Measurements from ENCODE around the gene CALML5. TPM values are rescaled to one million over a fixed set of nuclear protein-coding genes. Genes with fewer than 3 reads are reported as not detected.

CALML5 gene, protein sequence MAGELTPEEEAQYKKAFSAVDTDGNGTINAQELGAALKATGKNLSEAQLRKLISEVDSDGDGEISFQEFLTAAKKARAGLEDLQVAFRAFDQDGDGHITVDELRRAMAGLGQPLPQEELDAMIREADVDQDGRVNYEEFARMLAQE
- total RNA-seq = not detected

DNA sequence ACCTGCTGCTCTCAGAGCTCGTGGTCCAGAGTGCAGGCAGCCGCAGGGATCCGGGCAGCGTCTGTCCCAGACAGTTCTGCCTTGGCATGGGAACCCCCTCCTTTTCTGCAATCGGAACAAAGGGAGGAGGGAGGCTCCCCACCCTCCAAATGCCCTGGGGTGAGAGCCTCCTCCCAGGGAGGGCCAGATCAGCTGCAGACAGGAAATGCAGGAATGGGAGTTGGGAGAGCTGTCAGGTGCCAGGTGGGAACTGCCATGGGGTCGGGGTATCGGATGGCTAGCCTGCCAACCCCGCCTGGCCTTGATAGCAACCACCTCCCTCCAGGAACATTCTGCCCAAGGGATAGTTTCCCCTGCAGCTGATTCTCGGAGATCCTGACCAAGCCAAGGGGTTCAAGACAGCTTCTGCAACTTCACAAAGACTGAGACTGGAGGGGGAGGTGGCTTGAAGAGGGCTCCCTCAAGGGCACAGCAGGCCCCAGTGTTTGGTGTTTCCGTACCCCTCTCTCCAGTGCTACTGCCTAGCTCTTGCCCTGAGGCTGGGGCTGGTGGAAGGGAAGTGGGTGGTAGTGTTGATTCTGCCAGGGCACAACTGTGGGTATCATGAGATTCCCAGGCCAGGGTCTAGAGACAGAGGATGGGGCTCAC is at the start of gene CALML5:
Gene CALML5, minus strand, starts transcription at position 78 of the 648 bp plus-strand sequence. CDS start 132 bp downstream, outside the sequence.
- DNase-seq = no peak

DNA sequence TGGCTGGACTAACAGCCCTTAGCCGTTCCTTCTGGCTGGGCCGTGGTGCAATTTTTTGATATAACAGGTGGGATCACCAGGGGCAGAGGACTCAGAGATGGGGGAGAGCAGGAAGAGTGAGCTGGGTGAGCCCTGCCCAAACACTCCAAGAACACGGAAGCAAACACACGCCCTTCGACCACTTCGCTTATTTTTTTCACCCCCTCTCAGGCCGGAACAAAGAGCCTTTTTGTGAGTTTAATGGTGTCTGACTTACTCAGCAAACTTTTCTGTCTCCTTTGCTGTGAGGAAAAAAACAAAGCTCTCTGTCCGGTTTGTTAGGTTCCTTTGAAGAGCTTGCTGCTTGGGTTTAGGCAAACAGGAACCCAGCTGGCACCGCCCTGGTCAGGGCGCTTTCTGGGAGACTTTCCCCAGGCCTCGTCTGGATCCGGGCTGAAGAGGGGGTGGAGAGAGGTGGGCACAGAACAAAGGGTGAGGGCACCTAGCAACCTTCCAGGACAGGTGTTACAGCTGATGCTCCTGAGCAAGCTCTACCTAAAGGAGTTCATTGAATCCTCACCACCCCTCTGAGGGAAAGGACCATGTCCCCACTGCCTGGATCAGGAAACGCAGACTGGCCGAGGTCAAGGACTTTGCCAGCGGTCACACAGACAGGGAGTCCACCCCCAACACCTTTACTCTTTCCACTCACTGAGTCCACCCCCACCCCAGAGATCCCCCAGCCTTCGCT is 48.7 kb upstream of the CALML5 start:
- DNase-seq = no peak

DNA sequence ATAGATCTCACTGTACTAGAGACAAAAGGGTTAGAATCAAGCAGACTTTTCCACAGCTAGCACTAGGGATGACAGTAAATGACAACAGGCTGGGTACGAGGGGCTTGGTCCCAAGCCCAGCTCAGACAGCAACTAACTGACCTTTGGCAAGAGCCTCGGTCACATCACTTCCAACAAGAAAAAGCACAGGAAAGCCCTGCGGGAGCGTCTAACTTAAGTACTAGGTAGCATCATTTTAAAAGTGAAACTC is 48.2 kb upstream of the CALML5 start:
- DNase-seq = no peak

DNA sequence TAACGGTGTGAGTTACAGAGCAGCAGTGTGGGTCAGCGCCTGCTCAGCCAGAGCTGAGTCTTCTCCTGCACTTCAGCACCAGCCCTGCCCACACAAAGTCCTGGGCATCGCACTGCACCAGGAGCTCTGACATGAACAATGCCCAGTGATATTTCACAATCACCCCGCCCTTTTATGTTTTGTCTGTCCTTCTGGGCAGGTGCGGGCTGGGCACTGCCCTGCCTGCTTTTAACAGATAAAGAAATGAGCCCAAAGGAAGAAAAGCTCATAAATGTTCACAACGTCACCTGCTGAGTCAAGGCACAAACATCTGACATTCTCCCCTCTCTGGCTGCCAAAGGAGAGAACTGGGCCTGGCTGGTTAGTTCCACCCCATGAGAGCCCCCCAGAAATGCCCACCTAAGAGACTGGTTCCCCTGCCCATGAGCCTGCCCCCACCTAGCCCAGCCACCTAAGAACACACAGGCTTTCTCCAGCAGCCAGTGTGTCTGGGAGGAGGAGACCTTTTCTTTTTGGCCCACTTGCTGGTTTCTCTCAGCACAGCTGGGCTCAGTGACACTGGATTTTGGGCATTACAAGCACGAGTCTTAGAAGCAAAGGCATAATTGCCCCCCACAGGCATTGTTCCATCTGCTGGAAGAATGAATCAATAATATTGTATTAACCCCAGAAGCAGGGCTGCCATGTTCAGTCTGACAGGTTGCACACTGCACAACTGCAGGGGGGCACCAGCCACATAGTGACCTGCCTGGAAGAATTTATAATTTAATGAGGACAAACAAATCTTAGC is 47.7 kb upstream of the CALML5 start:
- no peak for DNase-seq

DNA sequence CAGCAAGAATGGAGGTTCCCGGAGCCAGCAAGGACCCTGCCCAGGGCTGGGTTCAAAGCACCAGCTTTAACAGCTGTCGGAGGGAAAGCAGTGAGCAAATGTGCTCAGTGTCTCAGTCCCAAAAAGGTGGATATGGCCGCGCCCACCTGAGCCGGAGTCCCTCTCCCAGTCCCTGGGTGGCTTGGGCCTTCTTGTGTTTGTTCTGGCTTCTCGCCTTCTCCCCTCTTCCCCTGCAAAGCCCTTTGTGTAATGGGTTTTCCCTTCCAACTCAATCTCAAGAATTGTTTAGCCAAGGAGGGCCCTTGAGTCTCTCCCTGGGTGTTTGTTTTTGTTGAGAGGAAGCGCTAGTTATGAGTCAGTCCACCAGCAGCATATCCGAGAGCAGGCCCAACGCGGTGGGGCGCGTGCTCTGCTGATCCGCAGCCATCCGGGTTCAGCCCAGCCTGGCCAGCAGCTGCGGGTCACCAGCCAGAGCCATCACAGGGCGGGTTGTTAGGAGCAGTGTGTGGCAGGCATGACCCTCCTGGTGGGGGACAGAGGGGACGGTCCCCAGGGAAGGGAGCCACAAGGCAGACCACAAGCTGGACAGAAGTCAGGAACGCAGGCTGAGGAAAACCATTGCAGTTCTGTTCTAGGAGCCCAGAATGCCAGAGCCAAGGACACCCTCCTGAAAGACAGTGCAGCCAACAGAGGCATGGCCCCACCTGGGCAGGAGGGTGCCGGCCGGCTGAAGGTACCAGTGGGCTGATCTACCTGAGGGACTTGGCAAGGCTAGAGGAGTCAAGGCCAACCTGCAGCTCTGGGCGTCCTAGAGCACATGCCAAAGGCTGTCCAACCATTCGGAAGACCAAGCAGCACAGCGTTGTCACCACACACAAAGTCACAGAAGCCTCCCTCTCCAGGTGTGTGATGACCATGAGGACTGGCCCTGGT is 46.7 kb upstream of the CALML5 start:
- no peak for DNase-seq

DNA sequence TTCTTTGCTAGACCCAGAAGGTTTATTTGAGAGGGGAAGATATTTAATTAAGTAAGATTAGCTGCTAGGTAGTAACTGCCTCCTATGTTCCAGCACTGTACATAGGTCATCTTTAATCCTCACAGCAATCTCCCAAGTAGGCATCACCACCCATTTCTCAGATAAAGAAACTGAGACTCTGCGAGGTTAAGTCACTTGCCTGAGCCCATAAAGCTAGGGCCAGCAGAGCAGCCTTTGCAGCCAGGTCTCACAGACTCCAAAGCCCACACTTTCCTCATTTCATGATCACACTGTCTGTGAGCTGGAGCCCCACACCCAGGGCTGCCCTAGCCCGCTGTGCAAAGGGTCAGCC is 46.0 kb upstream of the CALML5 start:
- DNase-seq = no peak

DNA sequence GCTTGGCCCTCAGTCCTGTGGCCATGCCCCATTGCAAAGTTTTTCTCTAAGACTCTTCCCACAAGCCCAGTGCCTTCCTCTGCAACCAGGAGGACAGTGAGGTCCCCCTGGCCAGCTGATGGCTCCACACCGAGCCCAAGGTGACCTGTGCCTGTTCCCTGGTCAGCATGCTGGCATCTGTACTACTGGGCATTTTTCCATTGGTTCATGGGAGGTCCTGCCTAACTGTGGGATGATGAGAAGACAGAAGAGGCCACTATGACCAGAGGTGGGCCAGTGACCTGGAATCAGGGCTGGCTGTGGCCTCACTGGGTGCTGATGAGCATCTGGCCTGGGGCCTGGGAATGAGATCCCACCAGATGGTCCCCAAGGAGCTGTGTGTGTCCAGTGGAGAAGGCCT is 45.6 kb upstream of the CALML5 start:
- no peak for DNase-seq

DNA sequence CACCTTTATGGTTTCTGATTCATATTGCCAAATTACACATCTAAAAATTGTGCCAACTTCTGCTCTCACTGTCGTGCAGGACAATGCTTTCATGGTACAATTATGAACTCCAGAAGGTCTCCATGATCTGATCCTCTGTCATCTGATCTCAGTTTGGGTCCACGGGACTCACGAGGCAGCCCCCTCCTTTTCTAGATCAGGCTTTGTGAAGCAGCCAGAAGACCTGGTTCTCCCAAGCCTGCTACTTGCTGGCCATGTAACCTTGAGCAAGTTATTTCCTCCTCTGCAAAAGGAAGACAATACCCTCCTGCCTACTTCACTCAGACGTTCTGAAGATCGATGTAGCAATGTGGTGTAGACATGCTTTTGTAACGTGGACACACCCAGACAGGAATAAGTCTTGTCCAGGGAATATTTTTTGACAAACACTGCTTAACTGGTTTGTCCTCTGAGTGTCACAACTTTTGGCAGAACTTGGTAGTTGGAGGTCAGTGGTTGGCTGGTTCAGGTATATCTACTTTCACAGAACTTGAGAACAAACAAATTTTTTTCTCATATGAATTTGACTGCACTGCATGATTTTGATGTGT is 44.9 kb upstream of the CALML5 start:
- DNase-seq = no peak

DNA sequence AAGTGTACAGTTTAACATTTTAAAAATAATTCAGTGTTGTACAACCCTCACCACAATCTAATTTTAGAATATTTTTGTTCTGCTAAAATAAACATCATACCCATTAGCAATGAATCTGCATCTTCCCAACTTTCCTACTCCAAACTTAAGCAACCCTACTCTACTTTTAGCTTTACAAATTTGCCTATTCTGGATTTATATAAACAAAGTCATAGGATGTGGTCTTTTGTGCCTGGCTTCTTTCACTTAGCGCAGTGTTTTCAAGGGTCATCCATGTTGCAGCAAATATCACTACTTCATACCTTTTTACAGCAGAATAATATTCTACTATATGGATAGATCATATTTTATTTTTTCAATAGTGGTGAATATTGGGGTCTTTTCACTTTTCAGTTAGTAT is 44.3 kb upstream of the CALML5 start:
- DNase-seq = no peak

DNA sequence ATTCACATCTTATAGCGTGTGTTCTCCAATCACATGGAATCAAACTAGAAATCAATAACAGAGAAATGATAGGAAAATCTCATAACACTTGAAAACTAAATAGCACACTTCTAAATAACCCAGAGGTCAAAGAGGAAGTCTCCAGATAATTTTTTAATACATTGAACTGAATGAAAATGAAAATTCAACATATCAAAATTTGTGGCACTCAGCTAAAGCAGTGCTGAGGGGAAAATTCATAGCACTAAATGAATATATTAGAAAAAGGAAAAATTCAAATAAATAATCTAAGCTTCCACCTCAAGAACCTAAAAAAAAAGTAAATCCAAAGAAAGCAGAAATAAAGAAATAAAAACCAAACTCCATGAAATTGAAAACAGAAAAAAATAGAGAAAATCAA is 42.7 kb upstream of the CALML5 start:
- no peak for DNase-seq

DNA sequence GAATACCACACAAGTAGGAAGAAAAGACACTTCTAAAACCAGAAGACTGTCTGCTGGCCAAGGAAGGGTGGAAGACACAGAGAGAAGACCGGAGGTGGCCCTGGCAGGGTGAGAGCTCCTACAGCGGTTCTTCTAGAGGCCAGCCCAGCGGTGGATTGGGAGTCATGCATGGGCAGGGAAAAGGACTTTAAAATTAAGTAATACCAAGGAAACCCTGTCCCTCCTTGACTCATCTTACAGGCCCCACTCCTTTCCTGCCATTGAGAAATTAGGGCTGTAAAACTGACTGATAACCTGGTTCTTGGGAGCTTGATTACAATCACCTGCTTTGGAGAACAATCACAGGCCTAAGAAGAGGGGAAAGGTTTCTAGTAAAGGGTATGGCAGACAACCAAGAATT is 41.5 kb upstream of the CALML5 start:
- DNase-seq = no peak

DNA sequence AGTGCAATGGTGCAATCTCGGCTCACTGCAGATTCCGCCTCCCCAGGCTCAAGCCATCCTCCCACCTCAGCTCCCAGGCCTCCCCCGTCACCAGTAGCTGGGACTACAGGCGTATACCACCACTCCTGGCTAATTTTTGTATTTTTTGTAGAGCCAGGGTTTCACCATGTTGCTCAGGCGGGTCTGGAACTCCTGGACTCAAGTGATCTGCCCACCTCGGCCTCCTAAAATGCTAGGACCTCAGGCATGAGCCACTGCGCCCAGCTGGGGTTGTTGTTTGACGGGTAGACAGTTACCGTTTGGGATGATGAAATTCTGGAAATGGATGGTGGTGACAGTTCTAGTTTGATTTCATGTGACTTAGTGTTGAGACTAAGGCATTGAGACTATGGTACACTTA is 40.7 kb upstream of the CALML5 start:
- DNase-seq = no peak

DNA sequence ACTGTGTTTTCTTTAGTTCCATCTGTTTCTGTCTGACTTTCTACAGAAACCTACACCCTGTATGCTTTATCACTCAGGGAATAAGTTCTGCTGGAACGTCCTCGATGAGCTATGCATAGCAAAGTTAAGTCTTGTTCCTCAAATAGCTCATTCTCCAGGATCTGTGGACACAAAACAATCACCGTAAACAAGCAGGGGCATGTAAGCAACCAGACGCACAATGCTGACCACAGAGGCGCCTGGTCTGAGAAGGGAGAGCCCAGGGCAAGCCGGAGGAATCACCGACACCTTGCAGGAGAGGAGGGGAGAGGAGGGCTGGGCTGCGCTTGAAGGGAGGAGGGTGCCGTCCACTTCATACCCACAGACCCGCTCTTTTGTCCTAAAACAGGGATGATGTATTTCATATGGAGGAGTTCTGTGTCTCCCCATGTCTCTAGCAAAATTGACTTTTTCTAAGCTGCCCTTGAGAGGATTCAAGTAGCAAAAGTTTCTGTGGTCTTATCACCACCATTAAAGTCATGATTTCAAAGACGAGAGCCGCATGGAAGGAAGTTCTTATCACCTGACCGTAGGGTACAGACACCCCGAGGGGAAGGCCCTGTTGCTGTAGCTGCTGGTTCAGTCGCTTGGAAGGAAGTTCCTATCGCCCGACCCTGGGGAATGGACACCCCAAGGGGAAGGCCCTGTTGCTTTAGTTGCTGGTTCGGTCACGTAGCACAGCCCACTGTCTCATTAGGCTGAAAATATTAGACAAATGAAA is 39.7 kb upstream of the CALML5 start:
- DNase-seq = no peak

DNA sequence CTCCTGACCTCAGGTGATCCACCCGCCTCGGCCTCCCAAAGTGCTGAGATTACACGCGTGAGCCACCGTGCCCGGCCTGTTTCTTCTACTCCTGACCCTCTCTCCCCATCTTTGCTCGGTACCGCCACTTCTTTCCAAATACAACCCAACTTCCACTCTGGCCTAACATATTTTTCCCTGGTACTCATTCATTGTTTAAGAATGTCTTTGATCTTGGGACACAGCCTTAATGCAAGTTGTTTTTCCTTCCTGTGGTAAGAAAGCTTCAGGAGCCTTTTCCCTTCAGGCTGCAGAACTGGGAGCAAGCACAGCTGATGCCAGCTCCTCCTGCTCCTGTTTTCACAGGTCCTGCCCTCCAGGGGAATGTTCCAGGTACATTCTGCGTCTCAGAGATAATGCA is 39.1 kb upstream of the CALML5 start:
- DNase-seq = no peak

DNA sequence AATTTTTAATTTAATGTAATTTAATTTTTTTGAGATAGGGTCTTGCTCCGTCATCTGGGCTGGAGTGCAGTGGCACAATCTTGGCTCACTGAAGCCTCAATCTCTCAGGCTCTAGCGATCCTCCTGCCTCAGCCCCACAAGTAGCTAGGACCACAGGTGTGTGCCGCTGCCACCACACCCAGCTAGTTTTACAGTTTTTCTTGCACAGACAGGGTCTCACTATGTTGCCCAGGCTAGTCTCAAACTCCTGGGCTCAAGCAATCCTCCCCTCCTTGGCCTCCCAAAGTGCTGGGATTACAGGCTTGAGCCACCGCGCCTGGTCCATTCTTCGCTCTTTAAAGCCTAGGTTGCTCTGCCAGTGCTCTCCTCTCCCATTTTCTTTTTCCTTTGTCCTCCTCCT is 38.3 kb upstream of the CALML5 start:
- no peak for DNase-seq

DNA sequence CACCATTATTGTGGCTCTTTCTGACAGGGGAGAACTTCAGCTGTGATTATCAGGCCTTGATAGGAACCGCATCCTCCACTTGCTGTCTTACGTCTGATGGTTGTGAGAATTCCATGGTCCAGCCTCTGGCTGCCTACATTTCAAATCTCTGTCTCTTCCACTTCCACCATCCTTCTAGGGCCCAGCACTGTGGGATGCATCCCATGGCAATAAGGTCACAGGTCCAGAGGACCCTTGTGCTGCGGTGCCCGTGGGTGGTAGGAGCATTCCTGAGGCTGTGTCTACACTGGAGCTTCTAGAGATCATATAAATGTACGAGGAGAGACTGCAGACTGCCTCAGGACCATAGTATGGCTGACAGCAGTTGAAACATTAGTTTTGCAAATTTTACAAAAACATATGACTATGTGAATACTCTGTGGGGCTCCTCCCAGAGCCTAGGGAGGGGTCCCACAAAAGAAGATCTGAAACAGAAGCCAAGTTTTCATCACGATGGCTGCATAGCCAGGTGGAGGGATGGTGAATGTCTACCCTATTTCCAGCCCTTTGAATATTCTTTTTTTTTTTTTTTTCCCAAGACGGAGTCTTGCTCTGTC is 37.2 kb upstream of the CALML5 start:
- DNase-seq = no peak

DNA sequence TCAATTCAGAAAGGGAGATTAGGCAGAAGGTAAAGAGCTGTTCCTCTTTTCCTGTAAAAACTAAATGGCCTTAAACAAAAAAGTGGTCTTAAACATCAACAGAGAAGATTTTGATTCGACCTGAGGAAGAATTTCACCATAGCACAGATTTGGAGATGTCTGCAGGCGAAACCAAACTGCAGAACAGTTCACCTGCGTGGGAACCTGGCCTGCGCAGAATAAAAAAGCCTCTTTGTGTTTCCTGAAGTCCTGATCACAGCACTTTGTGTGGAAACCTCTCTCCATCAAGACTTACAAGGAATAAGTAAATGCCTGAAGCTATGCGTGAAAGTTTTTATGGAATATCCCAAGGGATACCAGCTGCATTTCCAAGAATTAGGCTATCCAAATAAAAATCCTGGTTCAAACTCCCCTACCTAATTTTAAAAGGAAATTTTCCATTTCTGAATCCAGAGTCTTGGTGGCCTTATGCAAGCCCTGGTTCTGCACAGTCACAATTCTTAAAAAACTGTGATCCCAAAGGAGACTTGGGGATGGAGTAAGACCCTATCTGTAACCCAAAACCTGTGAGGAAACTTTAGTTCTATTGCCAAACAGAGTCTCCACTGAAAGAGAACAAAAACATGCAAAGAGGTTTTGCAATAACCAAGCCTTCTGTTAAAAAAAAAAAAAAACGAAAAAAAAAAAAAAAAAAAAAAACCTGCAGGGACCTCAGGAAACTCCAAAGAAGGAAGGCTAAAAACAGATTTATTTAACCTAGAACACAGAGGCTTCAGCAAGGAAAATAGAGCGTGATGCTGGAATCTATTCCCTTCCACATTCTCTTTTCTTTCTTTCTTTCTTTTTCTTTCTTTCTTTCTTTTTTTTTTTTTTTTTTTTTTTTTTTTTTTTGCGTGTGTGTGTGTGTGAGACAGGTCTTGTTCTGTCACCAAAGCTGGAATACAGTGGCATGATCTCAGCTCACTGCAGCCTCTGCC is 35.8 kb upstream of the CALML5 start:
- no peak for DNase-seq

DNA sequence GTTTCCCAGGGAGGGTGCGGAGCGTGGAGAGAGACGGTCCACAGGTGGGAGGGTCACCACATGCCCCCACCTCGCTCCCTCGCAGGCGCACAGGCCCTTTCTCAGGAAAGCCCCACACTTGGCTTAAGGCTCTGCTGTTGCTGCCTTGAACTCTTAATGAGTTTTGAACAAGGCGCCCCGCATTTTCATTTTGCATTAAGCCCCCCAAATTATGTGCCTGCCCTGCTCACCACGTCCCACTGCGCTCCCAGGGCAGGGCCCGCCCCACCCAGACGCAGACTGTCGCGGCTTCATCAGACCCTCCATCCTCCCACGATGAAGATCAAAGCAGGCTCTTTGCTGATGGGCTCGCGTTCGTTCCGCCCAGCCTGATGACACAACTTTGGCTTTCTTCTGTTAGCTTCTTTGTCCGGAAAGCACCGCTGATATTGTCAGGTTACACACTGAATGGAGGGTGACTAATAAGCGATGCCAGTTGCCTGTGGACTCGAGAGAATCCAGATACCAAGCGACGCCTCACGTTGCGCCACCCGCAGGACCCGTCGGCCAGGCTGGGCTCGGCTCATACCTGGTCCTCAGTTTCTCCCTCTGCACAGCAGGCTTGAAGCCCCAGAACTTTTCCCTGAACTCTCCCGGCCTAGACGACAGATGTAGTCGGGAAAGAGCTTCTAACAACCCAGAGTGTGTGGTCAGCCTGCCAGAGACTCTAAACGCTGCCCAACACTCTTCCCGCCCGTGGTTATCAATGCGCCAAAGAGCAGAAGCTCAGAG is 34.9 kb upstream of the CALML5 start:
- DNase-seq = no peak

DNA sequence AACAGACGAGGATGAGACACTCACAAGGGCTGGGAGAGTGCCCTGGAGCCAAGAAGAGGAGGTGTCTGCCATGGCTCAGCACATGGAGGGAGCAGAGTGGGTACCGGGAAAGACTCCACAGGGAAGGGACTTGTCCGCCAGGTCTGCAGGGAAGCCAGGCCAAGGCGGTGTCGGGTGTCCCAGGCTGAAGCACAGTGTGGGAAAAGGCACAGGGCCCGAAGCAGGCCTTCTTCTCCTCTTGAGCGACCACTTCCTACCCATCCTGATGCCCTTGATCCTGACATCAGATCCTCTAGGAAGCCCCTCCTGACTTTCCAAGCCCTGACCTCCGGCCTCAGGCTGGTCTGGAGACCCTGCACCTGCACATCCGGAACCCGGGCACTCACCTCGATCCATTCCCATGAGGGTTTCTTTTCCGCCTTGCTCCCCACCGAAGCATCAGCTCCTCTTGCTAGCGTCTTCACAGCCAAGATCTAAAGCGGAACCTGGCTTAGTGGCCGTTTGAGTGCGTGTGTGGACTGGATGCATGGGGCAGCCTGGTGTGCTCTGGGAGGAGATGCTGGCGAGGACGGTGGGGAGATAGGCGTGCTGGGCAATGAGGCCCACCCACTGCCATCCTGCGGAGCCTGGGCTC is 33.8 kb upstream of the CALML5 start:
- no peak for DNase-seq
